ENCODE data around the gene UNC5C. TPM values are rescaled to one million over a fixed set of nuclear protein-coding genes. Genes with fewer than 3 reads are reported as not detected.

UNC5C gene
- total RNA-seq, 1 experiment from 2014 or later: 1.0 TPM

- TF ChIP-seq SP1 (CRISPR knock-in tag; conservative IDR thresholded peaks at IDR 0.05) (no peak), STAT6 (CRISPR knock-in tag; conservative IDR thresholded peaks at IDR 0.05; ENCODE audit: low read depth) (no peak), MYBL2 (CRISPR knock-in tag; IDR thresholded peaks at IDR 0.05) (no peak), ZNF423 (CRISPR knock-in tag; IDR thresholded peaks at IDR 0.05) (no peak), ETV6 (CRISPR knock-in tag; IDR thresholded peaks at IDR 0.05) (no peak), PREB (CRISPR knock-in tag; IDR thresholded peaks at IDR 0.05; ENCODE audit: borderline replicate concordance) (no peak), ZNF532 (CRISPR knock-in tag; IDR thresholded peaks at IDR 0.05; ENCODE audit: borderline replicate concordance) (no peak), TEAD1 (CRISPR knock-in tag; IDR thresholded peaks at IDR 0.05) (no peak), RORB (CRISPR knock-in tag; IDR thresholded peaks at IDR 0.05) (no peak), ZNF317 (CRISPR knock-in tag; IDR thresholded peaks at IDR 0.05; ENCODE audit: borderline replicate concordance, low read depth) (no peak), PRRX2 (CRISPR knock-in tag; IDR thresholded peaks at IDR 0.05) (no peak), ERG (CRISPR knock-in tag; IDR thresholded peaks at IDR 0.05) (no peak), NR3C1 (CRISPR knock-in tag; conservative IDR thresholded peaks at IDR 0.05; ENCODE audit: low read depth) (no peak), MAX (CRISPR knock-in tag; IDR thresholded peaks at IDR 0.05) (no peak), FOXJ3 (CRISPR knock-in tag; IDR thresholded peaks at IDR 0.05; ENCODE audit: borderline replicate concordance) (no peak), FOXP4 (CRISPR knock-in tag; IDR thresholded peaks at IDR 0.05) (no peak)
- Mint-ChIP-seq H3K4me3 (no peak overlapping the region), H3K36me3 (peaks cover 2% of the 10 kb centered on the region; the same call in 1 of the 2 replicates), H3K4me1 (no peaks in the 10 kb centered on the region), H3K9me3 (0 out of 2 replicates have a peak, but pooled peaks cover 8% of the 10 kb centered on the region), H3K27ac (no peak overlapping the region), H3K27me3 (ENCODE audit: low read depth) (no peaks in the 10 kb centered on the region)
- ATAC-seq (no peak), DNase-seq (ENCODE audit: low spot score) (no peak)
- ChIA-PET CTCF (interaction anchor here (1.1 kb wide), 1 partner anchor 14 kb away, joined by 5 read pairs; no protein-coding TSS in a partner anchor), POLR2A (no interaction called here)
Measured at GRCh38 chr4:95170176-95170575, 378.6 kb downstream of the UNC5C start.
